Mucosa of rectum (tissue), 2 donors: ENCODE measurements around the gene DUSP15.

Source experiments
- H3K27ac ChIP-seq, 2 donors: one replicate each; pipeline ENCODE4 v1.7.0; 2013; ENCODE audit warnings: inconsistent platforms in 2 of 2, low read depth in 2 of 2, low read length in 2 of 2
- H3K27me3 ChIP-seq, 2 donors: one replicate each; pipeline ENCODE4 v1.7.0; 2013; ENCODE audit warnings: low read length in 2 of 2; ENCODE audit not compliant: control insufficient read depth in 2 of 2, insufficient read depth in 2 of 2
- H3K36me3 ChIP-seq, 2 donors: one replicate each; pipeline ENCODE4 v1.7.0; 2013; ENCODE audit warnings: low read length in 2 of 2; ENCODE audit not compliant: control insufficient read depth in 2 of 2, insufficient read depth in 2 of 2
- H3K4me1 ChIP-seq, 2 donors: one replicate each; pipeline ENCODE4 v1.7.0; 2013; ENCODE audit warnings: low read length in 2 of 2, mild to moderate bottlenecking in 1 of 2; ENCODE audit not compliant: control insufficient read depth in 2 of 2, insufficient read depth in 2 of 2
- H3K4me3 ChIP-seq, 2 donors: one replicate each; pipeline ENCODE4 v1.7.0; 2013; ENCODE audit warnings: low read length in 2 of 2
- H3K9ac ChIP-seq, 2 donors: one replicate each; pipeline ENCODE4 v1.7.0; 2013; ENCODE audit warnings: low read length in 2 of 2, low read depth in 1 of 2, mild to moderate bottlenecking in 1 of 2
- H3K9me3 ChIP-seq, 2 donors: one replicate each; pipeline ENCODE4 v1.7.0; 2013; ENCODE audit warnings: low read length in 2 of 2; ENCODE audit not compliant: control insufficient read depth in 2 of 2
- donor health status: healthy.
- donor health status: Normal muscosa, but diverticular disease.

Gene DUSP15

GRCh38 chr20:31868853-31869672 is 1.3 kb downstream of the DUSP15 start:
- Histone ChIP-seq H3K9ac (no peak overlapping the region), H3K27ac (no peak overlapping the region), H3K4me3 (no peak overlapping the region), H3K4me1 (peaks cover 7 to 8% of the 10 kb centered on the region in 2 donors), H3K27me3 (peaks cover 23 to 26% of the 10 kb centered on the region in 2 donors), H3K36me3 (no peaks in the 10 kb centered on the region), H3K9me3 (no peaks in the 10 kb centered on the region)

- peaks cover 16 to 19% of the 10 kb centered on the region in 2 donors for H3K27me3 ChIP-seq
- no peak overlapping the region for H3K9ac ChIP-seq
- no peaks in the 10 kb centered on the region for H3K9me3 ChIP-seq
- no peak overlapping the region for H3K4me3 ChIP-seq
- H3K4me1 ChIP-seq = peaks cover 7 to 8% of the 10 kb centered on the region in 2 donors
- no peak overlapping the region for H3K27ac ChIP-seq
- no peaks in the 10 kb centered on the region for H3K36me3 ChIP-seq
These were observed 4.1 kb downstream of the DUSP15 start for GRCh38 chr20:31866221-31866620.

- H3K27me3 ChIP-seq = peaks cover 17 to 21% of the 10 kb centered on the region in 2 donors
- no peak overlapping the region for H3K27ac ChIP-seq
- no peak overlapping the region for H3K4me3 ChIP-seq
- peaks cover 8 to 10% of the 10 kb centered on the region in 2 donors for H3K4me1 ChIP-seq
- H3K9ac ChIP-seq = no peak overlapping the region
- no peaks in the 10 kb centered on the region for H3K36me3 ChIP-seq
- H3K9me3 ChIP-seq = no peaks in the 10 kb centered on the region
These were observed 5.6 kb downstream of the DUSP15 start for GRCh38 chr20:31864521-31865400.

- Histone ChIP-seq H3K4me3 (no peak overlapping the region), H3K36me3 (no peaks in the 10 kb centered on the region), H3K9me3 (no peaks in the 10 kb centered on the region), H3K4me1 (peaks cover 7 to 8% of the 10 kb centered on the region in 2 donors), H3K27ac (no peak overlapping the region), H3K9ac (no peak overlapping the region), H3K27me3 (peaks cover 18% of the 10 kb centered on the region in 2 donors)
These were observed 6.8 kb downstream of the DUSP15 start for GRCh38 chr20:31863296-31864085.

GRCh38 chr20:31862506-31862905 is 7.8 kb downstream of the DUSP15 start:
- no peak overlapping the region for H3K9ac ChIP-seq
- no peak overlapping the region for H3K27ac ChIP-seq
- no peak overlapping the region for H3K4me3 ChIP-seq
- H3K27me3 ChIP-seq = peaks cover 18% of the 10 kb centered on the region in 2 donors
- H3K9me3 ChIP-seq = no peaks in the 10 kb centered on the region
- H3K36me3 ChIP-seq = no peaks in the 10 kb centered on the region
- peaks cover 7 to 8% of the 10 kb centered on the region in 2 donors for H3K4me1 ChIP-seq

- no peak overlapping the region for H3K27ac ChIP-seq
- peaks cover 7 to 8% of the 10 kb centered on the region in 2 donors for H3K4me1 ChIP-seq
- no peak overlapping the region for H3K9ac ChIP-seq
- H3K27me3 ChIP-seq = peaks cover 18% of the 10 kb centered on the region in 2 donors
- no peaks in the 10 kb centered on the region for H3K36me3 ChIP-seq
- H3K4me3 ChIP-seq = no peak overlapping the region
- H3K9me3 ChIP-seq = no peaks in the 10 kb centered on the region
These were observed 8.2 kb downstream of the DUSP15 start for GRCh38 chr20:31862157-31862470.

GRCh38 chr20:31861385-31862156 is 8.8 kb downstream of the DUSP15 start:
- Histone ChIP-seq H3K9me3 (no peaks in the 10 kb centered on the region), H3K27ac (no peak overlapping the region), H3K4me3 (peak overlapping the region; percentile 51 to 65), H3K4me1 (peaks cover 7 to 8% of the 10 kb centered on the region in 2 donors), H3K27me3 (peaks cover 18 to 20% of the 10 kb centered on the region in 2 donors), H3K9ac (peak overlapping the region in 1 of 2 donors; percentile 42), H3K36me3 (no peaks in the 10 kb centered on the region)

- no peaks in the 10 kb centered on the region for H3K9me3 ChIP-seq
- H3K36me3 ChIP-seq = no peaks in the 10 kb centered on the region
- H3K27me3 ChIP-seq = peaks cover 15 to 21% of the 10 kb centered on the region in 2 donors
- H3K4me1 ChIP-seq = peaks cover 7 to 8% of the 10 kb centered on the region in 2 donors
- H3K27ac ChIP-seq = no peak overlapping the region
- H3K4me3 ChIP-seq = peak overlapping the region; percentile 50 to 65
- H3K9ac ChIP-seq = peak overlapping the region in 1 of 2 donors; percentile 42
These were observed 9.3 kb downstream of the DUSP15 start for GRCh38 chr20:31861135-31861384.

GRCh38 chr20:31860390-31861134 is 9.8 kb downstream of the DUSP15 start:
- peak overlapping the region in 1 of 2 donors; percentile 50 for H3K4me3 ChIP-seq

More at GRCh38 chr20:31860390-31861134, 9.8 kb downstream of the DUSP15 start:
- H3K27me3 ChIP-seq = peaks cover 15 to 21% of the 10 kb centered on the region in 2 donors
- no peaks in the 10 kb centered on the region for H3K9me3 ChIP-seq
- no peak overlapping the region for H3K27ac ChIP-seq
- no peaks in the 10 kb centered on the region for H3K36me3 ChIP-seq
- H3K4me1 ChIP-seq = peaks cover 7 to 8% of the 10 kb centered on the region in 2 donors
- H3K9ac ChIP-seq = no peak overlapping the region
